Cardiac muscle cell (in vitro differentiated cells and primary cell): ENCODE data around the gene LYZ. TPM values are rescaled to one million over a fixed set of nuclear protein-coding genes. Genes with fewer than 3 reads are reported as not detected.
"Not testable (repeated sequence)": the region's sequence is repeated elsewhere in the genome, so short reads cannot be mapped to it uniquely, and the experiment has no call there.

Source experiments
- DNase-seq, 2 donors: peaks; one replicate each; pipeline versions ENCODE4 v3.0.0 to v3.0.0-alpha.2; 2010 to 2017; ENCODE audit warnings: low read depth in 1 of 2, low spot score in 1 of 2
- H3K27ac ChIP-seq: fragments of 200-600 bp; sonication (generic); 2 replicates; pipeline ENCODE4 v1.5.1; 2016
- H3K27me3 ChIP-seq: fragments of 200-600 bp; sonication (generic); 2 replicates; pipeline ENCODE4 v1.6.0; 2016; ENCODE audit warnings: control low read depth
- H3K36me3 ChIP-seq: fragments of 200-600 bp; sonication (generic); 2 replicates; pipeline ENCODE4 v1.5.1; 2016; ENCODE audit warnings: control low read depth
- H3K4me1 ChIP-seq: fragments of 200-600 bp; sonication (generic); 2 replicates; pipeline ENCODE4 v1.8.1; 2017; ENCODE audit warnings: low read depth, mild to moderate bottlenecking, mixed run types
- H3K4me3 ChIP-seq: fragments of 200-600 bp; sonication (generic); 2 replicates; pipeline ENCODE4 v1.5.1; 2016; ENCODE audit warnings: mild to moderate bottlenecking
- H3K9me3 ChIP-seq: fragments of 200-600 bp; sonication (generic); 2 replicates; pipeline ENCODE4 v1.5.1; 2017; ENCODE audit warnings: low read depth, mild to moderate bottlenecking, control low read depth
- CTCF ChIP-seq: IDR thresholded peaks from 2 replicates; pipeline ENCODE4 v1.5.1; 2012; ENCODE audit warnings: low read depth, mild to moderate bottlenecking, low read length
- polyA plus RNA-seq: library from polyadenylated mRNA; unstranded; fragments of >200 nt; fragmentation: Nextera tagmentation; extraction: Ambion mirVana; gene quantifications from 2 replicates; pipeline ENCODE4 v1.2.1, GENCODE V29; 2016
- total RNA-seq: library from RNA; depleted of rRNA; stranded (reverse); fragments of >200 nt; gene quantifications from 2 replicates; pipeline ENCODE4 v1.2.3, GENCODE V29; 2016

LYZ gene
- total RNA-seq (0.11 and 0.69 TPM in 2 replicates), polyA plus RNA-seq (0.35 TPM in 1 of 2 replicates, not detected in the other)

GRCh38 chr12:69348162-69348938, at the start of gene LYZ:
Gene LYZ, plus strand, starts transcription at chr12:69348381. Its CDS starts 28 bp downstream, at chr12:69348409.
- TF ChIP-seq CTCF = no peak
- Histone ChIP-seq H3K9me3 (no peaks in the 10 kb centered on the region), H3K4me3 (no peak within 1 kb of the TSS), H3K4me1 (no peaks in the 10 kb centered on the region), H3K36me3 (no peaks in the 10 kb centered on the region), H3K27me3 (no peaks in the 10 kb centered on the region), H3K27ac (no peak within 1 kb of the TSS)
- no peak for DNase-seq

DNA sequence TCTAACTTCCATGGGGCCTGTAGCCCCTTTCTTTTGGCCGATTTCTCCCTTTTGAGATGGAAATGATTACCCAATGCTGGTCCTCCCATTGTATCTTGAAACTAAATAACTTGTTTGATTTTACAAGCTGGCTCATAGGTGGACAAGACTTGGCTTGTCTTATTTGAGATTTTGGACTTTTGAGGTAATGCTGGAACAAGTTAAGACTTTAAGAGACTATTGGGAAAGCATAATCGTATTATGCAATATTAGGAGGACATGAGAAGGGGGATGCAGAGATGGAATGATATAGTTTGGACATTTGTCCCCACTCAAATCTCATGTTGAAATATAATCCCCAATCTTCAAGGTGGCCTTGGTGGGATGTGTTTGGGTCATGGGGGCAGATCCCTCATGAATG, 49.2 kb upstream of the LYZ start:
- Histone ChIP-seq H3K4me1 (no peaks in the 10 kb centered on the region), H3K4me3 (no peak overlapping the region), H3K36me3 (no peaks in the 10 kb centered on the region), H3K9me3 (no peaks in the 10 kb centered on the region), H3K27ac (no peak overlapping the region), H3K27me3 (no peaks in the 10 kb centered on the region)
- DNase-seq = no peak
- no peak for TF ChIP-seq CTCF

GRCh38 chr12:69304284-69304683, 43.9 kb upstream of the LYZ start:
- Histone ChIP-seq H3K27ac (no peak overlapping the region), H3K27me3 (no peaks in the 10 kb centered on the region), H3K4me1 (no peaks in the 10 kb centered on the region), H3K4me3 (no peak overlapping the region), H3K36me3 (no peaks in the 10 kb centered on the region), H3K9me3 (no peaks in the 10 kb centered on the region)
- no peak for TF ChIP-seq CTCF
- DNase-seq = no peak

DNA sequence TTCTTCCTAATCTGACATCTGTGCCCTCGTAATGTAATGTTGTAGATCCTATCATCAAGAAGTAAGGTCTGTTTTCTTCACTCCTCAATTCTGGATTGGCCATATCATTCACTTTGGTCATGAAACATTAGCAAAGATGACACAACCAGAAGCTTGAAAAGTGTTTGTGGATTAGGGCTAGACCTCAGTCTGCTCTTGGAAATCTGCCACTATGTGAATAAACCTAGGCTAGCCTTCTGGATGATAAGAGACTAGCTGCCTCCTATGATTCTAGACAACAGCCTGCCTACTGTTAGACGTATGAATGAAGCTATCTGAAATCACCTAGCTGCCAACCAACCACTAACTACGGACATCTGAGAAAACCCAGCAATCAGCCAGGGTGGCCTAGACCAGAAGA, 38.7 kb upstream of the LYZ start:
- H3K36me3 ChIP-seq = no peaks in the 10 kb centered on the region
- no peaks in the 10 kb centered on the region for H3K27me3 ChIP-seq
- H3K4me3 ChIP-seq = no peak overlapping the region
- peak in 1 of 2 donors; percentile 26 for DNase-seq
- H3K4me1 ChIP-seq = no peaks in the 10 kb centered on the region
- no peaks in the 10 kb centered on the region for H3K9me3 ChIP-seq
- no peak for TF ChIP-seq CTCF
- H3K27ac ChIP-seq = no peak overlapping the region

DNA sequence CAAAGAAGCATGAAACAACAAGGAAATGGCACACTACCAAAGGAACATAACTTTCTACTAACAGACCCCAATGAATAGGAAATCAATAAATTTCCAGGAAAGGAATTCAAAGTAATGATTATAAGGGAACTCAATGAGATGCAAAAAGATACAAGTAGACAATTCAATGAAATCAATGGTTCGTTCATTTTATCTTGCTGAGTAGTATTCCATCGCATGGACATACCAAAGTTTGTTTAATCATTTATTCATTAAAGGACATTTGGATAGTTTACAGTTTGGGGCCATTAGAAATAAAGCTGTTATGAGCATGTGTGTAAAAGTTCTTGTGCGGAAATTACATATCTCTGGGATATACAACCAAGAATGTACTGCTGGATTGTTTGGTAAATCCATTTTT, 35.0 kb upstream of the LYZ start:
- no peak for DNase-seq
- Histone ChIP-seq H3K36me3 (no peaks in the 10 kb centered on the region), H3K9me3 (no peaks in the 10 kb centered on the region), H3K4me1 (no peaks in the 10 kb centered on the region), H3K27me3 (no peaks in the 10 kb centered on the region), H3K27ac (no peak overlapping the region), H3K4me3 (no peak overlapping the region)
- no peak for TF ChIP-seq CTCF

DNA sequence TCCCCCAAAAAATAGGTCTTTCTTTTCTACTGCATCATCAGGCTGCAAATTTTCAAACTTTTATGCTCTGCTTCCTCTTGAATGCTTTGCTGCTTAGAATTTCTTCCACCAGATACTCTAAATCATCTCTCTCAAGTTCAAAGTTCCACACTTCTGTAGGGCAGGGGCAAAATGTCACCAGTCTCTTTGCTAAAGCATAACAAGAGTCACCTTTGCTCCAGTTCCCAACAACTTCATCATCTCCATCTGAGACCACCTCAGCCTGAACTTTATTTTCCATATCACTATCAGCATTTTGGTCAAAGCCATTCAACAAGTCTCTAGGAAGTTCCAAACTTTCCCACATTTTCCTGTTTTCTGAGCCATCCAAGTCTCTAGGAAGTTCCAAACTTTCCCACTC, 31.4 kb upstream of the LYZ start:
- H3K9me3 ChIP-seq = not testable (repeated sequence)

DNA sequence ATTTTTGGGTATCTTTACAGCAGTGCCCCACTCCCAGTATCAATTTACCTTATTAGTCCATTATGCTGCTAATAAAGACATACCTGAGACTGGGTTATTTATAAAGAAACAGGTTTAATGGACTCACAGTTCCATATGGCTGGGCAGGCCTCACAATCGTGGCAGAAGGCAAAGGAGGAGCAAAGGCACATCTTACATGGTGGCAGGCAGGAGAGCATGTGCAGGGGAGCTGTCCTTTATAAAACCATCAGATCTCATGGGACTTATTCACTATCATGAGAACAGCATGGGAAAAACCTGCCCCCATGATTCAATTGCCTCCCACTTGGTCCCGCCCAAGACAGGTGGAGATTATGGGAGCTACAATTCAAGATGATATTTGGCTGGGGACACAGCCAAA, 30.9 kb upstream of the LYZ start:
- H3K9me3 ChIP-seq, H3K36me3 ChIP-seq, H3K27me3 ChIP-seq, H3K4me1 ChIP-seq, H3K27ac ChIP-seq, H3K4me3 ChIP-seq, DNase-seq: not testable (repeated sequence)

More for the DNA sequence above, 31.4 kb upstream of the LYZ start:
- not testable (repeated sequence) for DNase-seq, H3K27me3 ChIP-seq, H3K4me1 ChIP-seq, H3K27ac ChIP-seq, H3K36me3 ChIP-seq, H3K4me3 ChIP-seq
